Liver (tissue), 9 donors: ENCODE measurements around the gene JAKMIP1. TPM values are rescaled to one million over a fixed set of nuclear protein-coding genes. Genes with fewer than 3 reads are reported as not detected.

ENCODE experiments used
- DNase-seq: peaks from one replicate; pipeline ENCODE4 v3.0.0-alpha.2; 2017; ENCODE audit warnings: low spot score
- H3K27ac ChIP-seq, 2 donors: one replicate each; pipeline ENCODE4 v1.7.0; 2013; ENCODE audit warnings: inconsistent platforms in 2 of 2, low read length in 2 of 2, control low read depth in 1 of 2, low read depth in 1 of 2, mild to moderate bottlenecking in 1 of 2
- H3K27me3 ChIP-seq, 4 donors: one replicate each; pipeline versions ENCODE4 v1.6.1 to v1.7.0; 2013; ENCODE audit warnings: low read length in 3 of 4, inconsistent platforms in 1 of 4, mild to moderate bottlenecking in 1 of 4, moderate library complexity in 1 of 4; ENCODE audit not compliant: control insufficient read depth in 4 of 4, insufficient read depth in 4 of 4
- H3K36me3 ChIP-seq, 4 donors: one replicate each; pipeline versions ENCODE4 v1.6.1 to v1.7.0; 2013; ENCODE audit warnings: low read length in 3 of 4, mild to moderate bottlenecking in 3 of 4, low read depth in 1 of 4, moderate library complexity in 1 of 4; ENCODE audit not compliant: control insufficient read depth in 4 of 4, insufficient read depth in 3 of 4
- H3K4me1 ChIP-seq, 4 donors: one replicate each; pipeline versions ENCODE4 v1.6.1 to v1.7.0; 2013; ENCODE audit warnings: low read length in 3 of 4, mild to moderate bottlenecking in 3 of 4, moderate library complexity in 1 of 4; ENCODE audit not compliant: control insufficient read depth in 4 of 4, insufficient read depth in 4 of 4
- H3K4me3 ChIP-seq, 3 donors: one replicate each; pipeline versions ENCODE4 v1.6.1 to v1.7.0; 2013; ENCODE audit warnings: low read length in 3 of 3, control low read depth in 1 of 3, low read depth in 1 of 3, mild to moderate bottlenecking in 1 of 3
- H3K9ac ChIP-seq, 2 donors: one replicate each; pipeline ENCODE4 v1.7.0; 2013; ENCODE audit warnings: low read length in 2 of 2, mild to moderate bottlenecking in 2 of 2, moderate library complexity in 2 of 2, control low read depth in 1 of 2, low read depth in 1 of 2
- H3K9me3 ChIP-seq, 4 donors: one replicate each; pipeline versions ENCODE4 v1.6.1 to v1.7.0; 2013; ENCODE audit warnings: low read length in 3 of 4; ENCODE audit not compliant: control insufficient read depth in 4 of 4
- EGR1 ChIP-seq, 2 donors: IDR thresholded peaks; 2 replicates each; pipeline ENCODE4 v1.6.1; 2016 to 2018; ENCODE audit warnings: antibody characterized with exemption in 2 of 2, low read depth in 2 of 2
- FOXA1 ChIP-seq: IDR thresholded peaks from 2 replicates; pipeline ENCODE4 v1.6.1; 2016; ENCODE audit warnings: antibody characterized with exemption
- FOXA2 ChIP-seq: IDR thresholded peaks from 2 replicates; pipeline ENCODE4 v1.6.1; 2016; ENCODE audit warnings: antibody characterized with exemption
- GABPA ChIP-seq, 2 donors: IDR thresholded peaks in 1 of 2; conservative IDR thresholded peaks in 1 of 2; 2 replicates each; pipeline ENCODE4 v1.6.1; 2016; ENCODE audit warnings: antibody characterized with exemption in 2 of 2, mild to moderate bottlenecking in 1 of 2, moderate library complexity in 1 of 2
- HNF4A ChIP-seq, 2 donors: conservative IDR thresholded peaks; 2 replicates each; pipeline ENCODE4 v1.6.1; 2016; ENCODE audit warnings: antibody characterized with exemption in 2 of 2, mild to moderate bottlenecking in 2 of 2
- HNF4G ChIP-seq: IDR thresholded peaks from 2 replicates; pipeline ENCODE4 v1.6.1; 2016; ENCODE audit warnings: antibody characterized with exemption
- JUND ChIP-seq, 2 donors: IDR thresholded peaks; 2 replicates each; pipeline ENCODE4 v1.6.1; 2016; ENCODE audit warnings: antibody characterized with exemption in 2 of 2
- NR2F2 ChIP-seq: IDR thresholded peaks from 2 replicates; pipeline ENCODE4 v1.6.1; 2016; ENCODE audit warnings: antibody characterized with exemption
- RAD21 ChIP-seq, 2 donors: IDR thresholded peaks; 2 replicates each; pipeline ENCODE4 v1.6.1; 2016; ENCODE audit warnings: antibody characterized with exemption in 2 of 2, mild to moderate bottlenecking in 2 of 2
- RXRA ChIP-seq, 2 donors: IDR thresholded peaks; 2 replicates each; pipeline ENCODE4 v1.6.1; 2017 to 2018; ENCODE audit warnings: antibody characterized with exemption in 2 of 2, mild to moderate bottlenecking in 1 of 2
- TAF1 ChIP-seq: conservative IDR thresholded peaks from 2 replicates; pipeline ENCODE4 v1.6.1; 2016; ENCODE audit warnings: antibody characterized with exemption, mild to moderate bottlenecking
- WGBS: extraction: QIAGEN DNeasy Blood & Tissue Kit; methylation state at CpG from one replicate; pipeline ENCODE4 v1.1.7; 2013; 5-methylcytosine and 5-hydroxymethylcytosine counted together
- polyA plus RNA-seq, 2 donors: library from polyadenylated mRNA; stranded (reverse) in 1 of 2; unstranded in 1 of 2; fragments of 200-250 nt in 1 of 2; fragments of >200 nt in 1 of 2; fragmentation: Nextera tagmentation in 1 of 2; extraction: Ambion mirVana in 1 of 2; gene quantifications; one replicate each; pipeline versions ENCODE4 v1.2.1 to v1.2.3, GENCODE V29; 2013 to 2015
- total RNA-seq, 2 donors: library from RNA; depleted of rRNA; stranded (reverse); fragments of >200 nt; gene quantifications; one replicate each; pipeline ENCODE4 v1.2.3, GENCODE V29; 2014
- TF ChIP-seq, protein P1 (sequence below): IDR thresholded peaks from 2 replicates; pipeline ENCODE4 v1.6.1; 2016; ENCODE audit warnings: antibody characterized with exemption, mild to moderate bottlenecking
- TF ChIP-seq, protein P2 (sequence below): IDR thresholded peaks from 2 replicates; pipeline ENCODE4 v1.6.1; 2016; ENCODE audit warnings: antibody characterized with exemption
- TF ChIP-seq, protein P3 (sequence below): IDR thresholded peaks from 2 replicates; pipeline ENCODE4 v1.6.1; 2016; ENCODE audit warnings: antibody characterized with exemption
- donor health status: healthy.
- donor health status: healthy.
- donor health status: healthy.
- donor health status: healthy.
- donor health status: healthy.

Gene JAKMIP1
- total and polyA plus RNA-seq, 4 donors = 0.08 to 0.50 TPM; not detected in 2

DNA sequence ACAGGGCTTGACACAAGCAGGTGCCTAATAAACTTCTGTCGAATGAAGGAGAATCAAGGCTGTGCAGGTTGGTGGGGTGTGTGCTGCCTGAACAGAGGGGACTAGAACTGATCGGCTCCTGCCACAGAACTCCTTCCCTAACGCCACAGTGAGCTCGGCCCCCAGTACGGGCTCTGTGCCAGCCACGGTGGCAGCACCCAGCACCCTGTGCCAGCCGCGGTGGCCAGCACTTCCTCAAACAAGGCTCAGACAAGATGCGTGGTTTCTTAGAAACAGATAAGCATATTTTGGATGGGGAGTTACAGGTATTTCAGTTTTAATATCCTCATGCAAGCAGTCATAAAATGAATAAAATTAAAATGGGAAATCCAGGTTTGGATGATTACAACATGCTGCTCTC lies 156.1 kb downstream of the JAKMIP1 start:
- Histone ChIP-seq H3K4me1 (no peaks in the 10 kb centered on the region), H3K9me3 (no peaks in the 10 kb centered on the region), H3K9ac (no peak overlapping the region), H3K27ac (no peak overlapping the region), H3K4me3 (no peak overlapping the region), H3K27me3 (no peaks in the 10 kb centered on the region), H3K36me3 (no peaks in the 10 kb centered on the region)
- 64% methylated on average over 9 of the region's 9 CpGs for WGBS
- TF ChIP-seq FOXA2 (no peak), HNF4A (conservative IDR thresholded peaks at IDR 0.05) (no peak), NR2F2 (no peak), GABPA (IDR thresholded peaks at IDR 0.05 in 1 of 2, conservative IDR thresholded peaks at IDR 0.05 in 1 of 2) (no peak), HNF4G (no peak), JUND (IDR thresholded peaks at IDR 0.05) (no peak), RXRA (IDR thresholded peaks at IDR 0.05) (no peak), TAF1 (no peak), FOXA1 (no peak), EGR1 (IDR thresholded peaks at IDR 0.05; ENCODE audit: low read depth in 2 of 2) (no peak)
- TF ChIP-seq, protein P1, sequence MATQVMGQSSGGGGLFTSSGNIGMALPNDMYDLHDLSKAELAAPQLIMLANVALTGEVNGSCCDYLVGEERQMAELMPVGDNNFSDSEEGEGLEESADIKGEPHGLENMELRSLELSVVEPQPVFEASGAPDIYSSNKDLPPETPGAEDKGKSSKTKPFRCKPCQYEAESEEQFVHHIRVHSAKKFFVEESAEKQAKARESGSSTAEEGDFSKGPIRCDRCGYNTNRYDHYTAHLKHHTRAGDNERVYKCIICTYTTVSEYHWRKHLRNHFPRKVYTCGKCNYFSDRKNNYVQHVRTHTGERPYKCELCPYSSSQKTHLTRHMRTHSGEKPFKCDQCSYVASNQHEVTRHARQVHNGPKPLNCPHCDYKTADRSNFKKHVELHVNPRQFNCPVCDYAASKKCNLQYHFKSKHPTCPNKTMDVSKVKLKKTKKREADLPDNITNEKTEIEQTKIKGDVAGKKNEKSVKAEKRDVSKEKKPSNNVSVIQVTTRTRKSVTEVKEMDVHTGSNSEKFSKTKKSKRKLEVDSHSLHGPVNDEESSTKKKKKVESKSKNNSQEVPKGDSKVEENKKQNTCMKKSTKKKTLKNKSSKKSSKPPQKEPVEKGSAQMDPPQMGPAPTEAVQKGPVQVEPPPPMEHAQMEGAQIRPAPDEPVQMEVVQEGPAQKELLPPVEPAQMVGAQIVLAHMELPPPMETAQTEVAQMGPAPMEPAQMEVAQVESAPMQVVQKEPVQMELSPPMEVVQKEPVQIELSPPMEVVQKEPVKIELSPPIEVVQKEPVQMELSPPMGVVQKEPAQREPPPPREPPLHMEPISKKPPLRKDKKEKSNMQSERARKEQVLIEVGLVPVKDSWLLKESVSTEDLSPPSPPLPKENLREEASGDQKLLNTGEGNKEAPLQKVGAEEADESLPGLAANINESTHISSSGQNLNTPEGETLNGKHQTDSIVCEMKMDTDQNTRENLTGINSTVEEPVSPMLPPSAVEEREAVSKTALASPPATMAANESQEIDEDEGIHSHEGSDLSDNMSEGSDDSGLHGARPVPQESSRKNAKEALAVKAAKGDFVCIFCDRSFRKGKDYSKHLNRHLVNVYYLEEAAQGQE = no peak
- TF ChIP-seq, protein P2, sequence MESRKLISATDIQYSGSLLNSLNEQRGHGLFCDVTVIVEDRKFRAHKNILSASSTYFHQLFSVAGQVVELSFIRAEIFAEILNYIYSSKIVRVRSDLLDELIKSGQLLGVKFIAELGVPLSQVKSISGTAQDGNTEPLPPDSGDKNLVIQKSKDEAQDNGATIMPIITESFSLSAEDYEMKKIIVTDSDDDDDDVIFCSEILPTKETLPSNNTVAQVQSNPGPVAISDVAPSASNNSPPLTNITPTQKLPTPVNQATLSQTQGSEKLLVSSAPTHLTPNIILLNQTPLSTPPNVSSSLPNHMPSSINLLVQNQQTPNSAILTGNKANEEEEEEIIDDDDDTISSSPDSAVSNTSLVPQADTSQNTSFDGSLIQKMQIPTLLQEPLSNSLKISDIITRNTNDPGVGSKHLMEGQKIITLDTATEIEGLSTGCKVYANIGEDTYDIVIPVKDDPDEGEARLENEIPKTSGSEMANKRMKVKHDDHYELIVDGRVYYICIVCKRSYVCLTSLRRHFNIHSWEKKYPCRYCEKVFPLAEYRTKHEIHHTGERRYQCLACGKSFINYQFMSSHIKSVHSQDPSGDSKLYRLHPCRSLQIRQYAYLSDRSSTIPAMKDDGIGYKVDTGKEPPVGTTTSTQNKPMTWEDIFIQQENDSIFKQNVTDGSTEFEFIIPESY = no peak
- TF ChIP-seq, protein P3, sequence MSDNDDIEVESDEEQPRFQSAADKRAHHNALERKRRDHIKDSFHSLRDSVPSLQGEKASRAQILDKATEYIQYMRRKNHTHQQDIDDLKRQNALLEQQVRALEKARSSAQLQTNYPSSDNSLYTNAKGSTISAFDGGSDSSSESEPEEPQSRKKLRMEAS = no peak
- no peak for DNase-seq

DNA sequence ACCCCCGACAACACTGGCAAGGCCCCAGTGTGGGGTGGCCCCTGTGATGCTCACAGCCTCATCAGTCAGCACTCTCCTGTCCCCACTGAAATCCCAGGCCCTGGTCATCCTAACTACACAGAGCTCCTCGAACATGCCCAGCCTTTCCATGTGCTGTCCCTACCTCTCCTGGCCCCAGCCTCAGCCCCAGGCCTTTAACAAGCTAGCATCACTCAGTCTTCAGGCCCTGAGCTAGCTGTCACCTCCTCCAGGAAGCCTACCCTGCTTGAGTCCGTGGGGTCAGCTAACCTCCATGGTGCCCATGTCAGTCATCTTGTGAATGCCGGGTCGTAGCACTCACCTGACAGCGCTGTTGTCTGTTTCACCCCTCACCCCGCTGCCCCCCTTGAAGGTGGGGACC lies 156.5 kb downstream of the JAKMIP1 start:
- no peaks in the 10 kb centered on the region for H3K9me3 ChIP-seq
- 66% methylated on average over 7 of the region's 7 CpGs for WGBS
- no peak for TF ChIP-seq JUND (IDR thresholded peaks at IDR 0.05)
- TF ChIP-seq EGR1 (IDR thresholded peaks at IDR 0.05; ENCODE audit: low read depth in 2 of 2) = no peak
- no peak for TF ChIP-seq RAD21 (IDR thresholded peaks at IDR 0.05)
- TF ChIP-seq, protein P3 = no peak
- H3K9ac ChIP-seq = no peak overlapping the region
- H3K36me3 ChIP-seq = no peaks in the 10 kb centered on the region
- H3K27me3 ChIP-seq = no peaks in the 10 kb centered on the region
- H3K27ac ChIP-seq = no peak overlapping the region
- no peaks in the 10 kb centered on the region for H3K4me1 ChIP-seq
- no peak for DNase-seq
- no peak overlapping the region for H3K4me3 ChIP-seq
